IPS-NIHi11 (cell line): ENCODE data around the gene SYDE2.
"Not testable (repeated sequence)": the region's sequence is repeated elsewhere in the genome, so short reads cannot be mapped to it uniquely, and the experiment has no call there.

Source experiments
- DNase-seq: peaks from one replicate; pipeline ENCODE4 v3.0.0; 2012; ENCODE audit warnings: mixed read lengths, low spot score

The SYDE2 gene

GRCh38 chr1:85172684-85173337 lies 28.0 kb downstream of the SYDE2 start:
- no peak for DNase-seq

- DNase-seq = no peak
Observed at GRCh38 chr1:85171721-85172120, 29.1 kb downstream of the SYDE2 start.

GRCh38 chr1:85168884-85169283 lies 31.9 kb downstream of the SYDE2 start:
- DNase-seq = no peak

- DNase-seq = no peak
Observed at GRCh38 chr1:85166351-85166750, 34.5 kb downstream of the SYDE2 start.

GRCh38 chr1:85158910-85159309 lies 41.9 kb downstream of the SYDE2 start:
- no peak for DNase-seq

- no peak for DNase-seq
Observed at GRCh38 chr1:85157436-85157835, 43.4 kb downstream of the SYDE2 start.

GRCh38 chr1:85153149-85153891 lies 47.5 kb downstream of the SYDE2 start:
- no peak for DNase-seq

- DNase-seq = no peak
Observed at GRCh38 chr1:85151446-85151845, 49.4 kb downstream of the SYDE2 start.

- no peak for DNase-seq
Observed at GRCh38 chr1:85149805-85150204, 51.0 kb downstream of the SYDE2 start.

- DNase-seq = no peak
Observed at GRCh38 chr1:85148524-85149250, 52.1 kb downstream of the SYDE2 start.

- no peak for DNase-seq
Observed at GRCh38 chr1:85146972-85147359, 53.9 kb downstream of the SYDE2 start.

GRCh38 chr1:85146298-85146971 lies 54.4 kb downstream of the SYDE2 start:
- not testable (repeated sequence) for DNase-seq

- DNase-seq = no peak
Observed at GRCh38 chr1:85144351-85144750, 56.5 kb downstream of the SYDE2 start.

- DNase-seq = no peak
Observed at GRCh38 chr1:85142753-85143152, 58.1 kb downstream of the SYDE2 start.

- DNase-seq = not testable (repeated sequence)
Observed at GRCh38 chr1:85138439-85138838, 62.4 kb downstream of the SYDE2 start.

GRCh38 chr1:85137660-85138059 lies 63.2 kb downstream of the SYDE2 start:
- no peak for DNase-seq

GRCh38 chr1:85135392-85135798 lies 65.4 kb downstream of the SYDE2 start:
- DNase-seq = no peak

GRCh38 chr1:85134583-85135391 lies 66.0 kb downstream of the SYDE2 start:
- no peak for DNase-seq

- no peak for DNase-seq
Observed at GRCh38 chr1:85133565-85134159, 67.2 kb downstream of the SYDE2 start.

GRCh38 chr1:85132078-85132720 lies 68.6 kb downstream of the SYDE2 start:
- no peak for DNase-seq

- no peak for DNase-seq
Observed at GRCh38 chr1:85128316-85128715, 72.5 kb downstream of the SYDE2 start.
